ENCODE data around the gene MYO9B.
A peak's percentile ranks its signal among the peaks of the same experiment; 100 is the strongest.
"Not testable (repeated sequence)": the region's sequence is repeated elsewhere in the genome, so short reads cannot be mapped to it uniquely, and the experiment has no call there.

Gene MYO9B

GRCh38 chr19:17103177-17103576, 27.6 kb downstream of the MYO9B start:
- ATAC-seq (ENCODE audit: insufficient read depth, low read depth), result no peak
- DNase-seq, result peak; percentile 30
- no peak for TF ChIP-seq EZH2 (IDR thresholded peaks at IDR 0.05; ENCODE audit: borderline replicate concordance, low read depth, low read length, severe bottlenecking)
- TF ChIP-seq, protein P1, sequence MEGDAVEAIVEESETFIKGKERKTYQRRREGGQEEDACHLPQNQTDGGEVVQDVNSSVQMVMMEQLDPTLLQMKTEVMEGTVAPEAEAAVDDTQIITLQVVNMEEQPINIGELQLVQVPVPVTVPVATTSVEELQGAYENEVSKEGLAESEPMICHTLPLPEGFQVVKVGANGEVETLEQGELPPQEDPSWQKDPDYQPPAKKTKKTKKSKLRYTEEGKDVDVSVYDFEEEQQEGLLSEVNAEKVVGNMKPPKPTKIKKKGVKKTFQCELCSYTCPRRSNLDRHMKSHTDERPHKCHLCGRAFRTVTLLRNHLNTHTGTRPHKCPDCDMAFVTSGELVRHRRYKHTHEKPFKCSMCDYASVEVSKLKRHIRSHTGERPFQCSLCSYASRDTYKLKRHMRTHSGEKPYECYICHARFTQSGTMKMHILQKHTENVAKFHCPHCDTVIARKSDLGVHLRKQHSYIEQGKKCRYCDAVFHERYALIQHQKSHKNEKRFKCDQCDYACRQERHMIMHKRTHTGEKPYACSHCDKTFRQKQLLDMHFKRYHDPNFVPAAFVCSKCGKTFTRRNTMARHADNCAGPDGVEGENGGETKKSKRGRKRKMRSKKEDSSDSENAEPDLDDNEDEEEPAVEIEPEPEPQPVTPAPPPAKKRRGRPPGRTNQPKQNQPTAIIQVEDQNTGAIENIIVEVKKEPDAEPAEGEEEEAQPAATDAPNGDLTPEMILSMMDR (IDR thresholded peaks at IDR 0.05; ENCODE audit: borderline replicate concordance, extremely low read depth, low read length, poor library complexity, severe bottlenecking), result peak; percentile 68
- Histone ChIP-seq H3K36me3 (ENCODE audit: insufficient read depth, low read length) (peaks cover 72% of the 10 kb centered on the region), H3K4me1 (ENCODE audit: insufficient read depth, low read length) (no peaks in the 10 kb centered on the region), H3K27ac (ENCODE audit: low read length) (no peak overlapping the region), H3K9me3 (ENCODE audit: insufficient read depth, low read length, severe bottlenecking) (peaks cover 4% of the 10 kb centered on the region), H4K20me1 (ENCODE audit: insufficient read depth, low read length) (peaks cover 28% of the 10 kb centered on the region), H3K4me2 (ENCODE audit: insufficient read depth, low read length) (no peak overlapping the region), H3K79me2 (ENCODE audit: insufficient read depth, low read length) (peaks cover 80% of the 10 kb centered on the region), H3K4me3 (ENCODE audit: low read depth in 1 of 2, low read length in 2 of 2) (no peak overlapping the region), H2AFZ (ENCODE audit: low read depth, low read length) (no peak overlapping the region), H3K9ac (ENCODE audit: low read depth, low read length) (no peak overlapping the region), H3K27me3 (ENCODE audit: insufficient read depth, low read length, poor library complexity) (no peaks in the 10 kb centered on the region)

DNA sequence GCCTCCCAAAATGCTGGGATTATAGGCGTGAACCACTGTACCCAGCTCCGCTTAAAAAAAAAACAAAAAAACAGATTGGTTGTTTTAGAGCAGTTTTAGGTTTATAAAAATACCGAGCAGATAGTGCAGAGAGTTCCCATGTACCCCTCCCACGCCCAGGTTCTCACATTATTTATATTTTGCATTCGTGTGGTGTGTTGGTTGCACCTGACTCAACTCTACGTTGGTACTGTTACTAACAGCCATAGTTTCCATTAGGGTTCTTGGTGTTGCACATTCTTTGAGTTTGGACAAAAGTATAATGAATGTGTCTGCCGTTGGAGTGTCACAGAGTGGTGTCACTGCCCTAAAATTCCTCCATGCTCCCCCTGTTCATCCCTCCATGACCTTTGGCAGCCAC, 29.1 kb downstream of the MYO9B start:
- no peak overlapping the region for H3K9ac ChIP-seq (ENCODE audit: low read depth, low read length)
- peaks cover 34% of the 10 kb centered on the region for H4K20me1 ChIP-seq (ENCODE audit: insufficient read depth, low read length)
- H3K79me2 ChIP-seq (ENCODE audit: insufficient read depth, low read length), result peaks cover 77% of the 10 kb centered on the region

DNA sequence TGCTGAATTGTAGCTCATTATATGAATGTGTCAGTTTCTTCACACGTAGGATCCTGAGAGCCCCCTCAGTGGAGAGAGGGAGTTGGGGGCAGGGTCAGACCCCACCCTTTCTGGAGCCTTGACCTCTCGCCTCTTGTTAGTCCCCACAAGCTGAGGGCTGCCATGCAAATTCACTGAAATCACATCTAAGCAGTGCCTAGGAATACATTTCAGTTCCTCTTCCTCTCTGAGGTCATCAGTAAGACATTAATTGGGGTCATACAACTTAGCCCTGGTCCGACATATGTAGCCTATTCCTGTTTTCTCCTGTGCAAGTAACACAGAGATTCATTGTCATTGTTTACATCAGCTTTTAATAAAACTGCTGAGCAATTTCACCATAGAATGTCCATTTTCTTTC, 30.0 kb downstream of the MYO9B start:
- no peak for ATAC-seq (ENCODE audit: insufficient read depth, low read depth)
- no peaks in the 10 kb centered on the region for H3K27me3 ChIP-seq (ENCODE audit: insufficient read depth, low read length, poor library complexity)
- no peak for TF ChIP-seq EZH2 (IDR thresholded peaks at IDR 0.05; ENCODE audit: borderline replicate concordance, low read depth, low read length, severe bottlenecking)
- TF ChIP-seq, protein P1 (IDR thresholded peaks at IDR 0.05; ENCODE audit: borderline replicate concordance, extremely low read depth, low read length, poor library complexity, severe bottlenecking), result no peak
- peaks cover 4% of the 10 kb centered on the region for H3K9me3 ChIP-seq (ENCODE audit: insufficient read depth, low read length, severe bottlenecking)
- H3K36me3 ChIP-seq (ENCODE audit: insufficient read depth, low read length), result peaks cover 85% of the 10 kb centered on the region
- peaks cover 82% of the 10 kb centered on the region for H3K79me2 ChIP-seq (ENCODE audit: insufficient read depth, low read length)
- H4K20me1 ChIP-seq (ENCODE audit: insufficient read depth, low read length), result peaks cover 40% of the 10 kb centered on the region
- H3K4me2 ChIP-seq (ENCODE audit: insufficient read depth, low read length), result no peak overlapping the region
- H3K4me3 ChIP-seq (ENCODE audit: low read depth in 1 of 2, low read length in 2 of 2), result no peak overlapping the region
- H2AFZ ChIP-seq (ENCODE audit: low read depth, low read length), result no peak overlapping the region
- H3K27ac ChIP-seq (ENCODE audit: low read length), result no peak overlapping the region
- H3K4me1 ChIP-seq (ENCODE audit: insufficient read depth, low read length), result no peaks in the 10 kb centered on the region
- no peak for DNase-seq
- H3K9ac ChIP-seq (ENCODE audit: low read depth, low read length), result no peak overlapping the region

More for the DNA sequence above, 29.1 kb downstream of the MYO9B start:
- no peak for DNase-seq
- Histone ChIP-seq H3K9me3 (ENCODE audit: insufficient read depth, low read length, severe bottlenecking) (peaks cover 4% of the 10 kb centered on the region), H3K4me3 (ENCODE audit: low read depth in 1 of 2, low read length in 2 of 2) (no peak overlapping the region), H3K4me1 (ENCODE audit: insufficient read depth, low read length) (no peaks in the 10 kb centered on the region), H2AFZ (ENCODE audit: low read depth, low read length) (no peak overlapping the region), H3K4me2 (ENCODE audit: insufficient read depth, low read length) (no peak overlapping the region), H3K27me3 (ENCODE audit: insufficient read depth, low read length, poor library complexity) (no peaks in the 10 kb centered on the region), H3K36me3 (ENCODE audit: insufficient read depth, low read length) (peaks cover 80% of the 10 kb centered on the region), H3K27ac (ENCODE audit: low read length) (no peak overlapping the region; the same call in 1 of the 2 replicates)
- ATAC-seq (ENCODE audit: insufficient read depth, low read depth), result no peak
- TF ChIP-seq, protein P1 (IDR thresholded peaks at IDR 0.05; ENCODE audit: borderline replicate concordance, extremely low read depth, low read length, poor library complexity, severe bottlenecking), result no peak
- TF ChIP-seq EZH2 (IDR thresholded peaks at IDR 0.05; ENCODE audit: borderline replicate concordance, low read depth, low read length, severe bottlenecking), result no peak

DNA sequence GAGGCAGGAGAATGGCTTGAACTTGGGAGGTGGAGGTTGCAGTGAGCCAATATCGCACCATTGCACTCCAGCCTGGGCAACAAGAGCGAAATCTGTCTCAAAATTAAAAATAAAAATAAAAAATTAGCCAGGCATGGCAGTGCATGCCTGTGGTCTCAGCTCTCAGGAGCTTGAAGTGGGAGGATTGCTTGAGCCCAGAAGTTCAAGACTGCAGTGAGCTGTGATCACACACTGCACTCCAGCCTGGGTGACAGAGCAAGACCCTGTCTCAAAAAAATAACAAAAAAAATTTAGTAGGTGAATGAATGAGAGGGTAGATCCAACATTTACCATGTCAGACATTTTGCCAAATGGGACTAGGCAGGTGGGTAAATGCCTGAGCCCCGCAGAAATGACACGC, 31.4 kb downstream of the MYO9B start:
- H3K9ac ChIP-seq (ENCODE audit: low read depth, low read length); H3K27ac ChIP-seq (ENCODE audit: low read length); DNase-seq; H2AFZ ChIP-seq (ENCODE audit: low read depth, low read length); H3K9me3 ChIP-seq (ENCODE audit: insufficient read depth, low read length, severe bottlenecking); ATAC-seq (ENCODE audit: insufficient read depth, low read depth); H3K27me3 ChIP-seq (ENCODE audit: insufficient read depth, low read length, poor library complexity); H3K4me1 ChIP-seq (ENCODE audit: insufficient read depth, low read length); H3K4me2 ChIP-seq (ENCODE audit: insufficient read depth, low read length); H3K4me3 ChIP-seq (ENCODE audit: low read depth in 1 of 2, low read length in 2 of 2): not testable (repeated sequence)
- peaks cover 49% of the 10 kb centered on the region for H4K20me1 ChIP-seq (ENCODE audit: insufficient read depth, low read length)
- H3K36me3 ChIP-seq (ENCODE audit: insufficient read depth, low read length), result peaks cover 83% of the 10 kb centered on the region
- peaks cover 80% of the 10 kb centered on the region for H3K79me2 ChIP-seq (ENCODE audit: insufficient read depth, low read length)

Data from DND-41 (cell line).